NCI-H524 (cell line): ENCODE results near the gene RSPH1.
A peak's percentile ranks its signal among the peaks of the same experiment; 100 is the strongest.

Experiments used
- DNase-seq, 2 experiments: peaks; one replicate each; lab custom pipeline; 2025; lab: John Stamatoyannopoulos, UW

The RSPH1 gene

GRCh38 chr21:42429021-42429420 lies 67.0 kb downstream of the RSPH1 start:
- DNase-seq = no peak

DNA sequence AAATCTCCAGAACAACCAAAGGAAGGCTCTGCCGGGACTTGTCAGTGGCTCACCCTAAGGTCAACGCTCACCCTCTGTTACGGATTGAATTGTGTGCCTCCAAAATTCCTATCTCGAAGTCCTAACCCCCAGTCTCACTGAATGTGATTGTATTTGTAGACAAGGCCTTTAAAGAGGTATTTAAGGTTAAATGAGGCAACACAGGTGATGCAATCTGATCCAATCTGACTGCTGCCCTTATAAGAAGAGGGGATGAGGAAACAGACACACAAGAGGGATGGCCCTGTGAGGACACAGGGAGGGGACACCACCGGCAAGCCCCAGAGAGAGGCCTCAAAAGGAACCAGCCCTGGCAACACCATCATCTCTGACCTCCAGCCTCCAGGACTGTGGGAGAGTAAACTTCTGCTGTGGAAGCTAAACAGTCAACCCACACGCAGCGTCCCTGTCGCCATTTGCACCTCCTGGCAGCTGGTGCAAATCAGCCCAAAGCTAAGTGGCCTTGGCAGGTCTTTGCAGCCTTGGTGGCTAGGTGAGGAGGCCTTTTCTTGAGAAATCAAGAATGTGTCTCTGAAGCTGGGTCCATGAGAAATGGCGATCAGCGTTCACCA lies 68.1 kb downstream of the RSPH1 start:
- no peak for DNase-seq

- no peak for DNase-seq
These were observed 69.0 kb downstream of the RSPH1 start for GRCh38 chr21:42426876-42427480.

DNA sequence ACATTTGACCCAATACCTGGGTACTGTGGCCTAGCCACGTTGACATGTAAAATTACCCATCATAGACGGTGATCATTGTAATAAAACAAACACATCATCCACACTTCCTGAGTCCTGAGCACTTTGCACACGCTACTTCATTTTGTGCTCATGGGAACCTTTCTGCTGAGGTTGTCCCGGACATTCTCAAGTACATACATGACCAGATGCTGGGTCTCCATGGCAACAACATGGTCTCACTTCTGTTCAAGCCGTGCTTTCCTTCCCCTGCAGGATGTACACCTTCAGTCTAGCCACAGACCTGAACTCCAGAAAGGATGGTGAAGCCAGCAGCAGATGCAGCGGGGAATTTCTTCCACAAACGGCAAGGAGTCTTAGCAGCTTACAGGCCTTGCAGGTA lies 69.6 kb downstream of the RSPH1 start:
- DNase-seq = peak; percentile 72 to 87

GRCh38 chr21:42425591-42425990 lies 70.4 kb downstream of the RSPH1 start:
- no peak for DNase-seq

GRCh38 chr21:42424914-42425541 lies 71.0 kb downstream of the RSPH1 start:
- DNase-seq = peak; percentile 62 to 92

DNA sequence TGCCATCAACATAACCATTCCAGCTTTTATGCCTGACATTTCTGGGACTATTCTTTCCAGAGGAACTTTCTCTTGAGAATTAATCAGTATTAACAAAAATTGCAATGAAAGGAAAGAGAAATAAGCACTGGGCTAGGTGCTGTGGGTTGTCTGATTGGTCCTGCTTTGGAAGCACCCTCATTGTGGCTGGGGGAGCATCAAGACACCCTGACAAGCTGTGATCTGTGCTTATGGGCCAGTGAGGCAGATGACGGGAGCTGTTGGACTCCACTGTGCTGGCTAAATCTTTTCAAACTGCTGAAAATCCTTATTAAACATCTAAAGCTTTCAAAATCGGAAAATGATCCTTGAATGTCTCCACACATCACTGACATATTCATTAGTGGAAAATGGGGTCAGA lies 72.3 kb downstream of the RSPH1 start:
- no peak for DNase-seq

DNA sequence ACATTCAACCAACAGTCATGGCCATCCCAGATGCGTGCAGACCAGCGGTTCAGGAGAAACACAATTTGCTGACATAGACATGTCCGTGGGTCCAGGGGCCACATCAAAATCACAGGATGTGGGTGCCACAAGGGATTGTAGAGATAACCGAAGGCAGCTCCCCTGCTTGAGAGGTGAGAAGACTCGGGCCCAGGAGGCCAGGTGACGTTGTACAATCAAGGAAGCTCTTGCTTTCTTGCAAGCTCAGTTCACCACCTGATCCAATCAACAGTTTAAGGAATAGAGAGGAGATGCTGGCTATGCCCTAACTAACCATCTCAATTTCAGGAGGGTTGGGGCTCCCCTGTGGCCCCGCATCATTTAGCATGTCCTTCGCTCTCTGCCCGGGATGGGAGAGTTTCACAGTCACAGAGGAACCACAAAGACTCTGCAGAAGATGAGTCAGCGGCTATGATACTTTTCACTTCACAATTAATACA lies 72.8 kb downstream of the RSPH1 start:
- DNase-seq = no peak
